ENCODE measurements around the gene BAAT.

- TF ChIP-seq, protein P1, sequence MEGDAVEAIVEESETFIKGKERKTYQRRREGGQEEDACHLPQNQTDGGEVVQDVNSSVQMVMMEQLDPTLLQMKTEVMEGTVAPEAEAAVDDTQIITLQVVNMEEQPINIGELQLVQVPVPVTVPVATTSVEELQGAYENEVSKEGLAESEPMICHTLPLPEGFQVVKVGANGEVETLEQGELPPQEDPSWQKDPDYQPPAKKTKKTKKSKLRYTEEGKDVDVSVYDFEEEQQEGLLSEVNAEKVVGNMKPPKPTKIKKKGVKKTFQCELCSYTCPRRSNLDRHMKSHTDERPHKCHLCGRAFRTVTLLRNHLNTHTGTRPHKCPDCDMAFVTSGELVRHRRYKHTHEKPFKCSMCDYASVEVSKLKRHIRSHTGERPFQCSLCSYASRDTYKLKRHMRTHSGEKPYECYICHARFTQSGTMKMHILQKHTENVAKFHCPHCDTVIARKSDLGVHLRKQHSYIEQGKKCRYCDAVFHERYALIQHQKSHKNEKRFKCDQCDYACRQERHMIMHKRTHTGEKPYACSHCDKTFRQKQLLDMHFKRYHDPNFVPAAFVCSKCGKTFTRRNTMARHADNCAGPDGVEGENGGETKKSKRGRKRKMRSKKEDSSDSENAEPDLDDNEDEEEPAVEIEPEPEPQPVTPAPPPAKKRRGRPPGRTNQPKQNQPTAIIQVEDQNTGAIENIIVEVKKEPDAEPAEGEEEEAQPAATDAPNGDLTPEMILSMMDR (IDR thresholded peaks at IDR 0.05) = no peak
- TF ChIP-seq, protein P2, sequence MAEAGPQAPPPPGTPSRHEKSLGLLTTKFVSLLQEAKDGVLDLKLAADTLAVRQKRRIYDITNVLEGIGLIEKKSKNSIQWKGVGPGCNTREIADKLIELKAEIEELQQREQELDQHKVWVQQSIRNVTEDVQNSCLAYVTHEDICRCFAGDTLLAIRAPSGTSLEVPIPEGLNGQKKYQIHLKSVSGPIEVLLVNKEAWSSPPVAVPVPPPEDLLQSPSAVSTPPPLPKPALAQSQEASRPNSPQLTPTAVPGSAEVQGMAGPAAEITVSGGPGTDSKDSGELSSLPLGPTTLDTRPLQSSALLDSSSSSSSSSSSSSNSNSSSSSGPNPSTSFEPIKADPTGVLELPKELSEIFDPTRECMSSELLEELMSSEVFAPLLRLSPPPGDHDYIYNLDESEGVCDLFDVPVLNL (CRISPR knock-in tag; IDR thresholded peaks at IDR 0.05; ENCODE audit: borderline replicate concordance, low read depth) = no peak
- TF ChIP-seq ZNF317 (CRISPR knock-in tag; IDR thresholded peaks at IDR 0.05; ENCODE audit: borderline replicate concordance, low read depth) (no peak), ETV6 (CRISPR knock-in tag; IDR thresholded peaks at IDR 0.05) (no peak)
- TF ChIP-seq, protein P3, sequence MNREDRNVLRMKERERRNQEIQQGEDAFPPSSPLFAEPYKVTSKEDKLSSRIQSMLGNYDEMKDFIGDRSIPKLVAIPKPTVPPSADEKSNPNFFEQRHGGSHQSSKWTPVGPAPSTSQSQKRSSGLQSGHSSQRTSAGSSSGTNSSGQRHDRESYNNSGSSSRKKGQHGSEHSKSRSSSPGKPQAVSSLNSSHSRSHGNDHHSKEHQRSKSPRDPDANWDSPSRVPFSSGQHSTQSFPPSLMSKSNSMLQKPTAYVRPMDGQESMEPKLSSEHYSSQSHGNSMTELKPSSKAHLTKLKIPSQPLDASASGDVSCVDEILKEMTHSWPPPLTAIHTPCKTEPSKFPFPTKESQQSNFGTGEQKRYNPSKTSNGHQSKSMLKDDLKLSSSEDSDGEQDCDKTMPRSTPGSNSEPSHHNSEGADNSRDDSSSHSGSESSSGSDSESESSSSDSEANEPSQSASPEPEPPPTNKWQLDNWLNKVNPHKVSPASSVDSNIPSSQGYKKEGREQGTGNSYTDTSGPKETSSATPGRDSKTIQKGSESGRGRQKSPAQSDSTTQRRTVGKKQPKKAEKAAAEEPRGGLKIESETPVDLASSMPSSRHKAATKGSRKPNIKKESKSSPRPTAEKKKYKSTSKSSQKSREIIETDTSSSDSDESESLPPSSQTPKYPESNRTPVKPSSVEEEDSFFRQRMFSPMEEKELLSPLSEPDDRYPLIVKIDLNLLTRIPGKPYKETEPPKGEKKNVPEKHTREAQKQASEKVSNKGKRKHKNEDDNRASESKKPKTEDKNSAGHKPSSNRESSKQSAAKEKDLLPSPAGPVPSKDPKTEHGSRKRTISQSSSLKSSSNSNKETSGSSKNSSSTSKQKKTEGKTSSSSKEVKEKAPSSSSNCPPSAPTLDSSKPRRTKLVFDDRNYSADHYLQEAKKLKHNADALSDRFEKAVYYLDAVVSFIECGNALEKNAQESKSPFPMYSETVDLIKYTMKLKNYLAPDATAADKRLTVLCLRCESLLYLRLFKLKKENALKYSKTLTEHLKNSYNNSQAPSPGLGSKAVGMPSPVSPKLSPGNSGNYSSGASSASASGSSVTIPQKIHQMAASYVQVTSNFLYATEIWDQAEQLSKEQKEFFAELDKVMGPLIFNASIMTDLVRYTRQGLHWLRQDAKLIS (CRISPR knock-in tag; IDR thresholded peaks at IDR 0.05; ENCODE audit: borderline replicate concordance) = no peak
These were observed 14.8 kb upstream of the BAAT start for GRCh38 chr9:101399643-101399970.

All from WTC11 (cell line).